Measurements from ENCODE around the gene ANKS1B.

- peak; percentile 60 for TF ChIP-seq CTCF (conservative IDR thresholded peaks at IDR 0.05; ENCODE audit: low read length)
- TF ChIP-seq EZH2phosphoT487 (IDR thresholded peaks at IDR 0.05; ENCODE audit: borderline replicate concordance) = no peak
Measured at GRCh38 chr12:99810718-99811593, 173.8 kb downstream of the ANKS1B start.
